Thoracic aorta (tissue), 2 donors: Measurements from ENCODE around the gene MSH4. TPM values are rescaled to one million over a fixed set of nuclear protein-coding genes. Genes with fewer than 3 reads are reported as not detected.

Source experiments
- ATAC-seq: fragments of 150-250 bp; one replicate; pipeline ENCODE4 v1.8.0; 2017; ENCODE audit warnings: low read depth; ENCODE audit not compliant: insufficient number of reproducible peaks, low FRiP score
- DNase-seq: peaks from one replicate; pipeline ENCODE4 v3.0.0-alpha.2; 2020; ENCODE audit warnings: low spot score
- H3K27ac ChIP-seq, 2 donors: fragments of 200-600 bp; sonication (generic); 1 replicate in 1 of 2; 2 replicates in 1 of 2; pipeline ENCODE4 v1.5.1; 2016; ENCODE audit warnings: mild to moderate bottlenecking in 2 of 2, moderate library complexity in 2 of 2
- H3K27me3 ChIP-seq: fragments of 200-600 bp; sonication (generic); replicated peaks from 2 replicates; pipeline ENCODE4 v1.6.0; 2016; ENCODE audit warnings: mild to moderate bottlenecking; ENCODE audit not compliant: insufficient read depth
- H3K36me3 ChIP-seq: fragments of 200-600 bp; sonication (generic); one replicate; pipeline ENCODE4 v1.5.1; 2016
- H3K4me1 ChIP-seq, 2 donors: fragments of 200-600 bp; sonication (generic); 1 replicate in 1 of 2; 2 replicates in 1 of 2; pipeline versions ENCODE4 v1.5.1 to v1.6.0; 2016; ENCODE audit warnings: low read depth in 2 of 2, mild to moderate bottlenecking in 1 of 2; ENCODE audit not compliant: control insufficient read depth in 1 of 2
- H3K4me3 ChIP-seq: fragments of 200-600 bp; sonication (generic); 2 replicates; pipeline ENCODE4 v1.5.1; 2016; ENCODE audit warnings: mild to moderate bottlenecking
- H3K9me3 ChIP-seq: fragments of 200-600 bp; sonication (generic); 2 replicates; pipeline ENCODE4 v1.5.1; 2016
- total RNA-seq, 2 donors: library from RNA; depleted of rRNA; stranded (reverse); fragments of >200 nt; gene quantifications; one replicate each; pipeline versions ENCODE4 v1.1.0 to v1.2.3, GENCODE V29; 2016
- TF ChIP-seq, protein P1 (sequence below): fragments of 200-600 bp; sonication (generic); IDR thresholded peaks from one replicate; pipeline ENCODE4 v1.5.1; 2019; ENCODE audit warnings: antibody characterized with exemption

MSH4 gene
- total RNA-seq, 2 donors from 2014 or later, result 0.27 to 0.28 TPM

DNA sequence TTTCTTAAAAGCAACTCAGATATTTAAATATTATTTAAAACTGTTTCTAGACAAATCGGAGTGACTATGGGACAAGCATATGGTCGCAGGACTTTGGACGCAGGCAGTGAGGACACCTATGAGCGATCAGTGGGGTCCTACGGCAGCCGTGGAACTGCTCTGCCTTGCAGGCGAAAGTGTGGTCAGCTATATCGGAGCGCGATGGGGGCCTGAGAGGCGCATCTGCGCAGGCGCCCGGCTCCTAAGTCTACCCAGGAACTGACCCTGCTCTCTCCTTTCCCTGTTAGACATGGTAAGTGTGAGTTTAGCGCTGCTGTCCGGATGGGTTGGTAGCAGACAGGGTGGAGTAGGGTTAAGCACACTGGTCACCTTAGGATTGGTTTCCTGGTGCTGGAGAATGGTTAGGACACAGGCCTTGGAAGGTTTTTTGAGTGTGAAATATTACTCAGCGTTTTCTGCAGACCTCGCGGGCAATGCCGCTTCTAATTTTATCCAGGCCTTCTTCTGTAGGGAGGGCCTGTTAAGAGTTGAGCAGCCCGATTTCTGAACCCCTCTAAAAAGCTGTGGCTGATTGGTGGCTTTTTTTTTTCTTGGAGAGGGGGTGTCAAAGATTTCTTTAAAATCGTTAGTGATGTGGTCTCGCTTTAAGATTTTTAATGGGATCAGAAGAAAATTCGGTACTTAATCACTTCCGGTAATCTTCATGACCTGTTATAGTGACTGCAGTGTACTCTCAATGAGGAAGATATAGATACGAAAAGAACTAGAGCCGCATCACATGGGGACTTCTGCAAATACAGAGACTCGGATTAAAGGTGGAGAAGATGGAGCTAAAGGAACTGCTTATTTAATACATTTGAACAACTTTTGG lies 10.5 kb upstream of the MSH4 start, which contains the start of gene RABGGTB:
Gene RABGGTB, plus strand, starts transcription at position 274 of the 871 bp plus-strand sequence. Its CDS starts 16 bp downstream, at position 290.
- peak within 1 kb of the TSS; percentile 89 for H3K4me3 ChIP-seq
- ATAC-seq, result peak; percentile 92
- peaks cover 37 to 49% of the 10 kb centered on the region in 2 donors for H3K4me1 ChIP-seq
- peak within 1 kb of the TSS; percentile 74 to 91 for H3K27ac ChIP-seq
- TF ChIP-seq, protein P1, sequence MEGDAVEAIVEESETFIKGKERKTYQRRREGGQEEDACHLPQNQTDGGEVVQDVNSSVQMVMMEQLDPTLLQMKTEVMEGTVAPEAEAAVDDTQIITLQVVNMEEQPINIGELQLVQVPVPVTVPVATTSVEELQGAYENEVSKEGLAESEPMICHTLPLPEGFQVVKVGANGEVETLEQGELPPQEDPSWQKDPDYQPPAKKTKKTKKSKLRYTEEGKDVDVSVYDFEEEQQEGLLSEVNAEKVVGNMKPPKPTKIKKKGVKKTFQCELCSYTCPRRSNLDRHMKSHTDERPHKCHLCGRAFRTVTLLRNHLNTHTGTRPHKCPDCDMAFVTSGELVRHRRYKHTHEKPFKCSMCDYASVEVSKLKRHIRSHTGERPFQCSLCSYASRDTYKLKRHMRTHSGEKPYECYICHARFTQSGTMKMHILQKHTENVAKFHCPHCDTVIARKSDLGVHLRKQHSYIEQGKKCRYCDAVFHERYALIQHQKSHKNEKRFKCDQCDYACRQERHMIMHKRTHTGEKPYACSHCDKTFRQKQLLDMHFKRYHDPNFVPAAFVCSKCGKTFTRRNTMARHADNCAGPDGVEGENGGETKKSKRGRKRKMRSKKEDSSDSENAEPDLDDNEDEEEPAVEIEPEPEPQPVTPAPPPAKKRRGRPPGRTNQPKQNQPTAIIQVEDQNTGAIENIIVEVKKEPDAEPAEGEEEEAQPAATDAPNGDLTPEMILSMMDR, result no peak
- no peaks in the 10 kb centered on the region for H3K9me3 ChIP-seq
- peak; percentile 85 for DNase-seq
- H3K27me3 ChIP-seq, result no peaks in the 10 kb centered on the region
- peaks cover 14% of the 10 kb centered on the region for H3K36me3 ChIP-seq

DNA sequence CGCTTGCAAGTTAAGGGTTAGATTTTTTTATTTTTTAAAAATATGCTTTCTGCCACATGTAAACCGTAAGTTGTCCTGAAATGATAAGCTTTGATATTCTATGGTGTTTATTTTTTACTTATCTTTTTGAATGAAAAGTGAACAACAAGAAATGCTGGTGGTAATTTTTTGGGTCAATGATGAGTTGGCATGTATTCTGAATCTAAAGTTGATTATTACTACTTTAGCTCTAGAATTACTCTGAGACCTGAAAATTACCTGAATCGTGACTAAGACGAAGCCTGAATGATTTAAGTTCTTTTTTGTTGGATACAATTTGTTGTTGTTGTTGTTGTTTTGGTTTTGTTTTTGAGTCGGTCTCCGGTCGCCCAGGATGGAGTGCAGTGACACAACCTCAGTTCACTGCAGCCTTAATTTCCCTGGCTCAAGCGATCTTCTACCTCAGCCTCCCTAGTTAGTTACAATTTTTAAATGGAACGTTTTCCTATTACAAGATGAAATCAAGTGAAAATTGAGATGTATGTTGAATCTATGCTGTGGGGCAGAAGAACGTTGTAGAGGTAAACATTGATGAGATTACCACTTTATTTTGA lies 9.7 kb upstream of the MSH4 start:
- peaks cover 37 to 49% of the 10 kb centered on the region in 2 donors for H3K4me1 ChIP-seq
- ATAC-seq (no peak), DNase-seq (no peak)
- peak overlapping the region; percentile 89 for H3K4me3 ChIP-seq
- TF ChIP-seq, protein P1, result no peak
- peak overlapping the region; percentile 74 to 91 for H3K27ac ChIP-seq
- peaks cover 20% of the 10 kb centered on the region for H3K36me3 ChIP-seq
- no peaks in the 10 kb centered on the region for H3K27me3 ChIP-seq
- no peaks in the 10 kb centered on the region for H3K9me3 ChIP-seq

DNA sequence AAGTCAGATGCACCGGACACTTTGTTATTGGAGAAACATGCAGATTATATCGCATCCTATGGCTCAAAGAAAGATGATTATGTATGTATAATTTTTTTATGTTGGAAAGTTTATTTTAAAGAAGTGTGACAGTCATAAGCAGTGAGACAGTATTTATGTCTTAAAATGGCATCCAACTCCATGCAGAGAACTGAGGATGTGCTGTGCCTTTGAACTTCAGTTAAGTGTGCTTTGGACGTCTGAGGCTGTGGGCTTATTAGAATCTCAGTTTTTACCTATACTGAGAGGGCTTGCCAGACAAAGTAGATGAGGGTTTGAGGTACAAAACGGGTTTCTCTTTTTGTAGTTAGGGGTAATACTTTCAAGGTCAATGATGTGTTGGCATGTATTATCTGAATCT lies 9.2 kb upstream of the MSH4 start:
- Histone ChIP-seq H3K9me3 (no peaks in the 10 kb centered on the region), H3K4me3 (peak overlapping the region; percentile 89), H3K27ac (no peak overlapping the region), H3K4me1 (peaks cover 37 to 49% of the 10 kb centered on the region in 2 donors), H3K36me3 (peaks cover 25% of the 10 kb centered on the region), H3K27me3 (no peaks in the 10 kb centered on the region)
- TF ChIP-seq, protein P1, result no peak
- DNase-seq (no peak), ATAC-seq (no peak)

DNA sequence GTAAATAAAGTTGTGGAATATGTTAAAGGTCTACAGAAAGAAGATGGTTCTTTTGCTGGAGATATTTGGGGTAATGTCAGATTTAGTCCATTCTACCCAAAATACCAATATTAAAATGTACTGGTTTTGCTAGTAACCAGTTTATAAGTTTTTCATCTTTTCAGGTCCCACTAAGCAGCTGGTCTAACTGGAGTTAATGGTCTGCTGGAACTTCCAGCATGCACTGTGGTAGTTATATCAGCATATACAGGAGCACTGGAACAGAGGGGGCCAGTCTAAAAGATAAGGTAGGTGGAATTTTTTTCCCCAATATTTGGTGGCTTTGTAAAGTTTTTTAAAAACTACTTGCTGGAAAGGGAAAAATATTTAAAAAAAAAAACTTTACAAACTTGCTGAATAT lies 6.7 kb upstream of the MSH4 start:
- peaks cover 37 to 48% of the 10 kb centered on the region in 2 donors for H3K4me1 ChIP-seq
- ATAC-seq (no peak), DNase-seq (no peak)
- TF ChIP-seq, protein P1, result no peak
- H3K9me3 ChIP-seq, result no peaks in the 10 kb centered on the region
- no peak overlapping the region for H3K27ac ChIP-seq
- no peak overlapping the region for H3K4me3 ChIP-seq
- H3K27me3 ChIP-seq, result no peaks in the 10 kb centered on the region
- peaks cover 37% of the 10 kb centered on the region for H3K36me3 ChIP-seq

DNA sequence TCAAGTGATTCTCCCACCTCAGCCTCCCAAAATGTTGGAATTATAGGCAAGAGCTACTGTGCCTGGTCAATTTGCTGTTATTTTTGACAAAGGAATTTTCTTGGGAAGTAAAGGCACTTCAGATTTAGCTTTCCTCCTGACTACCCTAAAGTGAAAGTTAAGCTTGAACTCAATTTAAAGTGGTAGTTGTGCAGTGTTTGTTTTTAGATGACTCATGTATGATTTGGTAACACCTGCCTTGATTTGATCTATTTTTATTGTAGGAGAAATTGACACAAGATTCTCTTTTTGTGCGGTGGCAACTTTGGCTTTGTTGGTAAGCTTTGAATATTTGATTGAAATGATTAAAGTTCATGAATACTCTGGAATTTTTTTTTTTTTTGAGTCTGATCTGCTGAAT lies 5.7 kb upstream of the MSH4 start:
- H3K9me3 ChIP-seq, result no peaks in the 10 kb centered on the region
- no peak for ATAC-seq
- DNase-seq, result no peak
- H3K4me1 ChIP-seq, result peaks cover 37 to 42% of the 10 kb centered on the region in 2 donors
- no peak overlapping the region for H3K27ac ChIP-seq
- peaks cover 47% of the 10 kb centered on the region for H3K36me3 ChIP-seq
- H3K4me3 ChIP-seq, result no peak overlapping the region
- TF ChIP-seq, protein P1, result no peak
- H3K27me3 ChIP-seq, result no peaks in the 10 kb centered on the region
